ENCODE measurements around the gene BLVRB. TPM values are rescaled to one million over a fixed set of nuclear protein-coding genes. Genes with fewer than 3 reads are reported as not detected.
"Not testable (repeated sequence)": the region's sequence is repeated elsewhere in the genome, so short reads cannot be mapped to it uniquely, and the experiment has no call there.

The BLVRB gene
- total RNA-seq, 4 donors from 2014 or later, result 51.5 to 206 (median 115) TPM

DNA sequence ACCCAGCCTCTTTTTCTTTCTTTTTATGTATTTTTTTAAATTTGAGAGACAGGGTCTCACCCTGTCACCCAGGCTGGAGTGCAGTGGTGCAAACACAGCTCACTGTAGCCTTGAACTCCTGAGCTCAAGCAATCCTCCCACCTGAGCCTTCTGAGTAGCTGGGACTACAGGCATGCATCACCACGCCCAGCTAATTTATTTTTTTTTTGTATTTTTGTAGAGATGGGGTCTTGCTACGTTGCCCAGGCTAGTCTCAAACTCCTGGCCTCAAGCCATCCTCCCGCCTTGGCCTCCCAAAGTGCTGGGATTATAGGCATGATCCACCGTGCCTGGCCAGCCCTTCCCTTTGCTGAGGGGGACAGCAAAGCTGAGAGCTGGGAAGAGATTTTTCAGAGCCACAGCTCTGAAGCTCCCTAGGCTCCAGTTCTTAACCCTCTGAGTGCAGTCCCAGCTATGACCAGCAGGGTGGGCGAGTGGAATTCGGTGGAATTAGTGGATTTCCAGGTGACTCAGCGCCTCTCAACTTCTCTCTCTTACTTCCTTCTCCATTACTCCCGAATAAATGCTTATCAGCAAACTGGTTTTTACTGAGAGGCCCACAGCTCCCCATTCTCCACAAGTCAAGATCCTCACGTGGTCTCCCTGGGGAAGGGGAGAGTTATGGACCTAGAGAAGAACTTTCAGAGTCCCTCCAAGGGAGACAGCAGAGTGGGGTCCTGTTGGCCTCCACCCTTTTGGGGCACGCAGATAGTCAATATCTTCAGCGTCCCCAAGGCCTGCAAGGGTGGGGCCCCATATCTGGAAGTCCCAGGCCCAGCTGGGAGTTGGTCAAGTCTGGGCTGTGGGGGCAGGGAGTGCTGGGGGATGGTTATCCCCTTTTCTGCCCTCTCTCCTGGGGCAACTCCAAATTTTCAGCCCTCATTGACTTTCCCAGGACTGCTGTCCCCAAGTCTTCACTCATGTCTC is 1.2 kb downstream of the BLVRB start:
- Histone ChIP-seq H3K27ac (peak overlapping the region; percentile 87 to 92), H3K36me3 (no peaks in the 10 kb centered on the region), H3K27me3 (no peaks in the 10 kb centered on the region), H3K9me3 (no peaks in the 10 kb centered on the region), H3K4me1 (peaks cover 0 to 6% of the 10 kb centered on the region in 2 donors), H3K4me3 (peak overlapping the region; percentile 64 to 84)
- TF ChIP-seq POLR2A (IDR thresholded peaks at IDR 0.05), result no peak
- TF ChIP-seq CTCF (IDR thresholded peaks at IDR 0.05), result peak; percentile 77 to 90 (median 86)
- peak; percentile 88 to 89 for DNase-seq
- intact Hi-C loops (cut with DNase I; ENCODE audit: low total_unique reads), result loop anchor here (10.0 kb wide), 1 partner anchor 140 kb away; the partner anchor contains the start of gene LTBP4

GRCh38 chr19:40463587-40464037 is 1.9 kb downstream of the BLVRB start:
- not testable (repeated sequence) for H3K36me3 ChIP-seq, H3K4me1 ChIP-seq, DNase-seq, H3K27me3 ChIP-seq, H3K4me3 ChIP-seq, H3K9me3 ChIP-seq
- intact Hi-C loops (cut with DNase I; ENCODE audit: low total_unique reads), result loop anchor here (10.0 kb wide), 1 partner anchor 141 kb away; the partner anchor contains the start of gene LTBP4
- peak overlapping the region in 1 of 2 donors; percentile 92 for H3K27ac ChIP-seq

GRCh38 chr19:40461669-40462221 is 3.8 kb downstream of the BLVRB start:
- no peaks in the 10 kb centered on the region for H3K9me3 ChIP-seq
- no peaks in the 10 kb centered on the region for H3K27me3 ChIP-seq
- H3K36me3 ChIP-seq, result no peaks in the 10 kb centered on the region
- H3K27ac ChIP-seq, result no peak overlapping the region
- TF ChIP-seq POLR2A (IDR thresholded peaks at IDR 0.05) (no peak), CTCF (IDR thresholded peaks at IDR 0.05) (no peak)
- no peaks in the 10 kb centered on the region for H3K4me1 ChIP-seq
- intact Hi-C loops (cut with DNase I; ENCODE audit: low total_unique reads), result loop anchor here (10.0 kb wide), 1 partner anchor 143 kb away; the partner anchor contains the start of gene LTBP4
- H3K4me3 ChIP-seq, result no peak overlapping the region
- no peak for DNase-seq

DNA sequence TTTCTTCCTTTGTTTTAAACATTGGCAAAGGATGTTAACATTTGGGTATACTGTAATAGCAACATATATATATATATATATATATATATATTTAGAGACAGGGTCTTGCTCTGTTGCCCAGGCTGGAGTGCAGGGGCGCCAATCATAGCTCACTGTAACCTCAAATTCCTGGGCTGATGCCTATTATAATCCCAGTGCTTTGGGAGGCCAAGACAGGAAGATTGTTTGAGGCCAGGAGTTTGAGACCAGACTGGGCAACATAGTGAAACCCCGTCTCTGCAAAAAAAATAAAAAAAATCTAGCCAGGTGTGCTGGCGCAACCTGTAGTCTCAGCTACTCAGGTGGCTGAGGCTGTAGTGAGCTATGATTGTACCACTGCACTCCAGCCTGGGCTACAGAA is 5.4 kb downstream of the BLVRB start:
- Histone ChIP-seq H3K27ac (no peak overlapping the region), H3K9me3 (no peaks in the 10 kb centered on the region), H3K4me3 (no peak overlapping the region), H3K27me3 (no peaks in the 10 kb centered on the region), H3K36me3 (no peaks in the 10 kb centered on the region), H3K4me1 (no peaks in the 10 kb centered on the region)
- intact Hi-C loops (cut with DNase I; ENCODE audit: low total_unique reads), result loop anchor here (10.0 kb wide), 1 partner anchor 145 kb away; the partner anchor contains the start of gene LTBP4
- no peak for DNase-seq
- TF ChIP-seq CTCF (IDR thresholded peaks at IDR 0.05), result no peak
- no peak for TF ChIP-seq POLR2A (IDR thresholded peaks at IDR 0.05)

DNA sequence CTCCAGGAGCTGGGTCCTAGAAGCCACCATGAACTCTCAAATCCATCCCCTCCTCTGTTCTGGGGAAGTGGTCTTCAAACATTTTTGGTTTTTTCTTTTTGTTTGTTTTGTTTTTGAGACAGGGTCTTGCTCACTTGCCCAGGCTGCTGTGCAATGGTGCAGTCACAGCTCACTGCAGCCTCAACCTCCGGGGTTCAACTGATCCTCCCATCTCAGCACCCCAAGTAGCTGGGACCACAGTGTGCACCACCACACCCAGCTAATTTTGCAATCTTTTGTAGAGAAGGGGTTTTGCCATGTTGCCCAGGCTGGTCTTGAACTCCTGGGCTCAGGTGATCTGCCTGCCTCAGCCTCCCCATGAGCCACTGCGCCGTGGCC is 7.0 kb downstream of the BLVRB start:
- Histone ChIP-seq H3K36me3 (no peaks in the 10 kb centered on the region), H3K9me3 (no peaks in the 10 kb centered on the region), H3K4me3 (no peak overlapping the region), H3K27ac (no peak overlapping the region), H3K27me3 (no peaks in the 10 kb centered on the region), H3K4me1 (no peaks in the 10 kb centered on the region)
- intact Hi-C loops (cut with DNase I; ENCODE audit: low total_unique reads), result no loop called here
- DNase-seq, result no peak
- no peak for TF ChIP-seq CTCF (IDR thresholded peaks at IDR 0.05)
- TF ChIP-seq POLR2A (IDR thresholded peaks at IDR 0.05), result no peak

Measured in uterus (tissue), 4 donors.